GM21360 (cell line): ENCODE data around the gene ISX.
"Not testable (repeated sequence)": the region's sequence is repeated elsewhere in the genome, so short reads cannot be mapped to it uniquely, and the experiment has no call there.

ENCODE experiments used
- ATAC-seq: cut with Tn5 transposase; IDR thresholded peaks from one replicate; pipeline ENCODE4 v1.9.1; 2021; ENCODE audit warnings: mild to moderate bottlenecking, moderate library complexity; ENCODE audit not compliant: unreplicated experiment

Gene ISX

DNA sequence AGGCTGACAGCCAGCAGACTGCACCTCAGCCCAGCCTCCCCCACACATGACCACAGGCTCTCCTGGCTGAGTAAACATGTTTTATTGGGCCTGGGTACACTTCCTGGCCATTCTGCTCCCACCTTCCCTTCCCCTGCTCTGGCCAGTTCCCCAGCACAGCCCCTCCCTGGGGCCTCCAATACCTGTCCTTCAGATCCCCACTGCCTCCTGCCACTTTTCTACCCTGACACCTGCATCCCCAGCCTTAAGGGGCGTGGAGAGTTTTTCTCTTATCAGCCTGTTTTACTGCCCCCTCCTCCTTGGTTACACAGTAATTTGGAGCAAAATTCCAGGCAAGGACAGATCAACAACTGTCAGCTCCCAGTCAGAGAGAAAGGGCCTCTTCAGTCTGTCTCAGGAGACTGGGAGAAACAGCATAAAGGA lies at the start of gene ISX:
Gene ISX (plus strand): TSS at position 363 of the 423 bp plus-strand sequence. CDS start 930 bp downstream, outside the sequence.
- ATAC-seq: no peak

DNA sequence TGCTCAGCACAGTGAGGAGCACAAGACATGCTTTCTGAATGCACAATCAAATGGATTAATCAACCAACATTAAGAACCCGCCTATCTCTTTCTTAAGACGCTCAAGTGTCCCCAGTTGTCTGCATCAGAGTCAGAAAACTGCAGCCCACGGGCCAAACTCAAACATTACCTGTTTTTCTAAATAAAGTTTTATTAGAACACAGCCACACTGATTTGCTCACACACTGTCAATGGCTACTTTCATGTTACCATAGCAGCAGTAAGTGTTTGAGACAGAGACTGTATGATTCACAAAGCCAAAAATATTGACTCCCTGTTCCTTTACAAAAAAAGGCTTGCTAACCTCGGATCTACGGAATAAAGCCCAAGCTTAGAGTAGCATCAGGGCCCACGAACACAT lies 49.0 kb upstream of the ISX start:
- no peak for ATAC-seq

DNA sequence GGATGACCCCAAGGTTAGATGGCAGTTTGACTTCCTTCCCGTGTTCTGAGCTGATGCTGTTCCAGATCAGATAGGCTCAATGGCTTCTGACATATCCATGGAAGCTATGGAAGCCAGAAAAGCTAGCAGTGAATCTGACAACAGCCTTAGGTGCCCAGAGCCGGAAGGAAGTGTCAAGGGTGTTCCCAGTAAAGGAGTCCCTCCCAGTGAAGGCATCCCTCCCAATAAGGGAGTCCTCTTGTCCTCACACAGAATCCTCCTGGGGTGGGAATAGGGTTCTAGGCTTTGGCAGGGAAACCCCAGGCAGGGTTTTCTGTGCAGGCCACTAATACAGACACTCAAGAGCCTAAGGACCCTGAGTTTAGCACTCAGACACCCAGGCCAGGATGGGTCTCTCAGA lies 47.0 kb upstream of the ISX start:
- no peak for ATAC-seq

DNA sequence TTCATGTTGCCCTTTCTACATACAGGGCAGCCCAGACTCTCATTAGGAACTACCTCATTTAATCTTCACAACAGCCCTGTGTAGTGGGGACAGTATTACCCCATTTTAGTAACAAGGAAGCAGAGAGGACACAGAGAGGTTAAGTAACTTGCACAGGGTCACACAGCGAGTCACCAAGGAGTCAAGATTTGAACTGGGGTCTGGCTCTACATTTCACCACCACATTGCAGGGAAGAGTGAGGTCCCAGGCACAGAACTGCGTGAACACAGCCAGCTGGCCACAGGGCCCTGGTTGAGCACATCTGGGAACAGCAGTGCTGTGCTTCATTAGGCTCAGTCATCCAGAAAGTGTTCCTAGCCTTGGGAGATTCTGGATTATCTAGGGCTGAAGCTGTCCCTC lies 45.4 kb upstream of the ISX start:
- no peak for ATAC-seq

DNA sequence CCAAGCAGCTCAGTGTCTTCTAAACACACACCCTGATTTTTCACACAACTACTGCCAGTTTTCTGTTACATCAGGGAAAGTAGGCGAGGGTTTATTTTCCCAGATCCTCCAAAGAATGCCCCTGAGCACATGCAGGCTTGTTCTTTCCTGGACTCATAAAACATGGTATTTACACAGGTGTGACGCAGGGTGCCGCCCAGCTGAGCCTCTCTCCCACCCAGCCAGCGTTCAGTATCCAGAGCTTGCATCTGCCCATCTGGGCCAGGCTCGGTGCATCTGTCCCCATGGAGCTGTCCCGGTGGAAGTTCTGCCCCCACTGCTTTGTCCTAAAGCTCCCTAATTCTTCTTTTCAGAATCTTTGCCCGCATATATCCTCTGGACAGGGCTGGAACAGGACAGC lies 44.8 kb upstream of the ISX start:
- ATAC-seq: no peak

DNA sequence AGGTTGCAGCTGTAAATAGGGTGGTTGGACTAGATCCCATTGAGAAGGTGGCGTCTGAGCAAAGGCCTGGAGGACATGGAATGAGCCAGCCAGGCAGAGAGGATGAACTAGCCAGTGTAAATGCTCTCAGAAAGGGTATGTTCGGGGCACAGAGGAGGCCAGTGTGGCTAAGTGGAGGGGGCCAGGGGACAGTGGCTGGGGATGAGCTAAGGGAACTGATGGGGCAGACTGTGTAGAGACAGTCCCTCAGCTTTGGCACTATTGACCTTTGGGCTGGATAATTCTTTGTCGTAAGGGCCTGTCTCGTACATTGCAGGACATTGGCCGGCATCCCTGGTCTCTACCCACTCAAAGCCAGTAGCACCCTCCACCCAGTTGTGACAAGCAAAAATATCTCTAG lies 43.7 kb upstream of the ISX start:
- ATAC-seq: no peak

DNA sequence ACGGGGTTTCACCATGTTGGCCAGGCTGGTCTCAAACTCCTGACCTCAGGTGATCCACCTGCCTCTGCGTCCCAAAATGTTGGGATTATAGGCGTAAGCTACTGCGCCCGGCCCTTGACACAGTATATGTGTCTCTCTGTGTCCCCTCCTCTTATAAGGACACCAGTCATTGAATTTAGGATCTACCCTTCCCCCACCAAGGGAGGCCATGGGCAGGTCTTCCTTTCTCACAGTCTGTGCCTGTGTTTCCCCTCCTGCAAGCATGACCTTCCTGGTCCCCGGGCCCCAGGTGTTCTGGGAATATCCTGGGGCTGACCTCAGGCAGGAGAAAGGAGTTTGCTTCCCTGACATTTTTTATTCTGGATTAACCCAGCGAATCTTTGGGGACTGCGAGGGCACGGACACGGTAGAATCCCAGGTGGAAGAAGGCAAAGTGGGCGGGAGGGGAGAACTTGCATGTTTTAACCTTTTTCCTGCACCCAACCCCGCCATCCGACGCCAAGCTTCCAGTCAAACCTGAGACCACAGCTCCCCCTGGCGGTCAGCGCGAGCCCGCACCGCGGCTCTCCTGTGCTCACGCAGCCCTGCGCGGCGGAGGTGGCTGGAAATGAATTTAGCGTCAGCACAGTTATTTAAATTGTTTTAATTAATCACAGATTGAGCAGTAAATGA lies 42.1 kb upstream of the ISX start:
- ATAC-seq: no peak

DNA sequence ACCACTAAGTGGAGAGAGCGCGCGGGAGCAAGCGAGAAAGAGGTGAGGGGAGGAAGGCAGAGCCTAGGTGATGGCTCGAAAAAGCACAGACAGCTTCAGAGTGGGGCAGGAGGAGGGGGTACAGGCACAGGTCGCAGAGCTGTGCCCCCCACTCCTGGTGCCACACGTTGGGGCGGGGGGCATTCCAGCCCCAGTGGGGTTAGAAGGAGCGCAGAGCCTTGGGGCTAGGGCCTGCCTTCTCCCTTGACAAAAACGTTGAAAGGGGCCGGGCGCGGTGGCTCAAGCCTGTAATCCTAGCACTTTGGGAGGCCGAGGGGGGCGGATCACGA lies 41.6 kb upstream of the ISX start:
- ATAC-seq: no peak

DNA sequence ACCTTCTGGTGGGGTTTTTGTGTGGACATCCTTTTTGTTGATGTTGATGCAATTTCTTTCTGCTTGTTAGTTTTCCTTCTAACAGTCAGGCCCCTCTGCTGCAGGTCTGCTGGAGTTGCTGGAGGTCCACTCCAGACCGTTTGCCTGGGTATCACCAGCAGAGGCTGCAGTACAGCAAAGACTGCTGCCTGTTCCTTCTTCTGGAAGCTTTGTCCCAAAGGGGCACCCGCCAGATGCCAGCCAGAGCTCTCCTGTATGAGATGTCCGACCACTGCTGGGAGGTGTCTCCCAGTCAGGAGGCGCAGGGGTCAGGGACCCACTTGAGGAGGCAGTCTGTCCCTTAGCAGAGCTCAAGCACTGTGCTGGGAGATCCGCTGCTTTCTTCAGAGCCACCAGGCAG lies 35.8 kb upstream of the ISX start:
- not testable (repeated sequence) for ATAC-seq

DNA sequence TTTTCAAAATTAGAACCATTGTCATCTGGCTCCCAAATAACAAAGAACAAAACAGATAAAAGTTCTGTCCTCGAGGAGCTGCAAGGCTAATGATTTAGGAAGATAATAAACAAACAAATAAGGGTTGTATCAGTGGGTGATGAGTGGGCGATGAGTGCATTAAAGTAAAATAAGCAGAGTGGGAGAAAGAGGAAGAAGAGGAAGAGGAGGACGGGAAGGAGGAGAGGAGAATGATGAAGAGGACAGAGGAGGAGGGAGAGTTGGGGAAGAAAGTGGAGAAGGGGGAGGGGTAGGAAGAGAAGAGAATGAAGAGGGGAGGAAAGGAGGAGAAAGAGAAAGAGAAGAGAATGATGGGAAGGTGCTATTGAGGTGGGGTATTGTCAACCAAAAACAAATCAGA lies 33.4 kb upstream of the ISX start:
- ATAC-seq: no peak

DNA sequence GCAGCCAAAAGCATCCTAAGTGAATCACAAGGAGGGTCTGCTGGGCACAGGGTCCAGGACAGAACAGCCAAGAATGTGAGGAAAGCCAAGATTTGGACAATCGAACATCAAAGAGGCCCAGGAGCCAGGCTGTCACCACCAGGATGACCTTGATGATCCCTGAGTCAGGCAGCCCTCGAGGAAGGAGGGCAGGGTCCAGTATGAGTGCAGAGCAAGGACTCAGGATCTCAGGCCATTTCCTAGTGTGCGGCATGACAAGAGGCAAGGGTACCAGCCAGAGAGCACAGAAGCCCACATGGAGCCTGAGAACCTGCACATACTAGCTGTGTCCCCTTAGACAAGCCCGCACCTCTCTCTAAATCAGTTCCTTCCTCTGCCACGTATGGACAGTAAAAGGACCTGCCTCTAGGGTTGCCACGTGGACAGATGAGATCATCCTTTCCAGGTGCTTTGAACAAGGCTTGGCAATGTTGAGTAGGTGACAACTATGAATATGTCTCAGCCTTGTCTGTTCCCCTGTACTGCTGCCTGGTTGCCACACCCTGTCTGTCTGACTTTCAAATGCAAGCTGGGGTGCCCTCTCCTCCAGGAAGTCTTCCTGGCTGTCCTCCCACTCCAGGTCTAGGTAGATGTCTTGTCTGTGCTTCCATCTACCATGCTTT lies 32.2 kb upstream of the ISX start:
- ATAC-seq: no peak

DNA sequence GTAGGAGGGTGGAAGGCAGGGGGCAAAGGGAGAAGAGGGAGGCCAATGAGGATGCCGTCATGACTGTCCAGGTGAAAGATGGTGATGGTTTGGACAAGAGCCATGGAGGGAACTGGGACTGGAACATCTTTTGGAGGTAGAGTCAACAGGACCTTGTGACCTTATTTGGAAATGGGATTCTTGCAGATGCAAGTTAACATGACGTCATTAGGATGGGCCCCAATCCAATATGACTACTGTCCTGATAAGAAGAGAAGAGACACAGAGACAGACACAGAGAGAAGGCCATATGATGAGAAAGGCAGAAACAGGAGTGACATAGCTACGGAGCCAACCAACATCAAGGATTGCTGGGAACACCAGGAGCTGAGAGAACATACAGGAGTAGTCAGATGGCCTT lies 31.0 kb upstream of the ISX start:
- ATAC-seq: no peak

DNA sequence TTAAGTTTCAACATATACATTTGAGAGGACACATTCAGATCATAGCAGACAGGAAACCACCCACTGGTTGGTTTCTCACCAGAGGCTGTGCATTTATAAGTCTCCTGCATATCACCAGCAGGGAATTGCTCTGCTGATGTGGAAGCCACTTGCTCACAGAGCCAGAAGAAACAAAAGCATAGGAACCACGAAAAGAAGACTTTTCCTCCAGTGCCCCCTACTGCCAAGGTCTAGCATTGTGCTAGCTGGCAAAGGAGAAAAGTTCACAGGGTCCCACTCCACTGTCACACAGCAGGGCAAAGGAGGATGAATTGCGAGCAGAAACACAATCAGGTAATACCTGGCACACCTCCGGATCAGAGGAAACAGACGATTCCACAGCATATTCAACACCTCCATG lies 28.9 kb upstream of the ISX start:
- ATAC-seq: no peak

DNA sequence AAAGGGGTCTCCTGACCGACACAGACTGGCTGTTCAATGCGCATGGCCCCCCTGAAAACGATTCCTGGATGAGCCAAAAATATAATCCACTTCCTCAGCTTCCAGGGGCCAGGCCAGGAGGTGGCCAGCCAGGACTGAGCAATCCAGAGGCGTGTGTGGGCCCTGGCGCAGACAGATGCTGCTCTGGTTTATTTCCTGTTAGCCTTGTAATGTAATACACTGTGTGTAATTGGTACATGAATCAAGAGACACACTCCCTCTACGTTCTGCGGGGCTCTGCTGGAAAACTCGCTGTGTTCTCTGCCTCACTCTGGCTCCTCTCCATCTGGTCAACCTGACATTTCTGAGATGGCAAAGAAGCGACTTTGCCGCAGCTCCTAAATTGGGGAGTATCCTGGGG lies 26.3 kb upstream of the ISX start:
- ATAC-seq: no peak

DNA sequence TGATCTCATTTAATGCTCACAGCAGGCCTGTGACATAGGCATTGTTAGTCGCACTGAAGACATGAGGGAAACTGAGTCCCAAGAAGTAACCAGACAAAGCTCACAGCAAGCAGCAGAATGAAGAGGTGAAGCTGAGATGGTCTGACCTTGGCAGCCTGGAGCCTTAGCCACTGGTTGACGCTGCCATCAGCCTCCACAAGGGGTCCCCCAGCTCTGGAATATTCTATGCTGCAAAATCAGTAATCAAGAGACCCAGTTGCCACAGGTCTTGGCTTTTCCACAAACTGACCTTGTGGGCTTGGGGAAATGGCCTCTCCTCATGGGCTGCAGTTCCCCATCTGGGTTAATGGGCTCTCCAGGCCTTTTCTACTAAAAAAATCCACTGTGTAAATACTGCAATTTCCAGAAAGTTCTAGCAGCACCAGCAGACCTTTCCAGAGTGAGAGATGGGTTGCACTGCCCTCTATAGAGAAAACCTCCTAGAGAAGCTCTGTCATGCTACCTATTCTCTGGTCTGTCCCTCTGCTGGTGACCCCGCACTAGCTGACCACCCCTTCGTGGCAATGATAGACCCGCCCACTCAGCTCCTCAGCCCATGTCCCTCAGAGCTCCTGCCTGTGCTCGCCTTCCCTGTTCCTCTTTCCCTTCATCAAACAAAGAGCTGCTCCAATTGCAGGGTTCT lies 22.6 kb upstream of the ISX start:
- no peak for ATAC-seq

DNA sequence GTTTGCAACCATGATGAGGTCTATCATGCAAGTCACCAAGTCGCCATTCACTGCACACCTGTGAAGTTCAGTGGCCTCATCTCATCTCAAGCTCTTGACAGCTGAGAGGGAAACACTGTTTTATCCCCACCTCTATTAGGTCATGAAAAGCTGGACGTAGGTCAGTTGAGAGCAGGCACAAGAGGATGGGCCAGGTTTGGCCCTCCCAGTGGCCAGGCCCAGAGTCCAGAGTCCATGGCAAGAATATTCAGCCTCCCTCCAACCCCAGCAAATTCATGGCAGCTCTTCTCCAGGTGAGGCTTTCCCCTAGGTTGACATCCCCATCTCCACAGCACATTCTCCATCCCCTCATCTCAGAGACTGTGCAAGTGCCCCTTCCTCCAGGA lies 22.0 kb upstream of the ISX start:
- ATAC-seq: no peak

DNA sequence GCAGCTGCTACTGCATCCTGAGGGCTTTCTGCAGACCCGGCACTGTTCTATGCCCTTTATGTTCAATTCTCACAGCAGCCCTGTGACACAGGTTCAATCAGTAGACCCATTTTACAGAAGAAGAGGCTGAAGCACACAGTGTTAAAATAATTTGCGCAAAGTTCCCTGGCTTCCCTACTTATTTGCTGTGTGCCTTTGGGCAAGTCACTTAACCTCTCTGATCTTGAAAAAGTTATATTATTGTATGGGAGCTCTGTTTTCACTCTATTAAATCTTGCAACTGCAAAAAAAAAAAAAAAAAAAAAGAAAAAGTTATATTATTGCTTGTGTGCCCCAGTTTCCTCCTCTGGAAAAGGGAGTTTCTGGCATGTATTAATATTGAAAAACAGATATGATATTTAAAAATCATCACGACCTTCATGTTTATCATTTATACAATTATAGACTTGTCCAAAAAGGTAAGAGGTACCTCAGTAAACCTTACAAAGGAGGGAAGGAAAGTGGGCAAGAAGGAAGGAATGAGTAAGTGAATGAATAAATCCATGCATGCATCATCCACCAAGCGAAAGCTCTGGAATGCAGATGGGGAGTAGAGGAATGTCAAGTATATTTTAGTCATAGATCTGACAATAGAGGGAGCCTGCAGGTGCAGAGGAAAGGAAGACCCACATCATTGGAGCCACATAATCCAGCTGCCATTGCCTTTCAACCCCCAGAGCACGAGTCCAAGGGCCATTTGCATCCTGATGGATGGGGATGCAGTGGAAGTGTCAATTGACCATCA lies 21.2 kb upstream of the ISX start:
- ATAC-seq: no peak

DNA sequence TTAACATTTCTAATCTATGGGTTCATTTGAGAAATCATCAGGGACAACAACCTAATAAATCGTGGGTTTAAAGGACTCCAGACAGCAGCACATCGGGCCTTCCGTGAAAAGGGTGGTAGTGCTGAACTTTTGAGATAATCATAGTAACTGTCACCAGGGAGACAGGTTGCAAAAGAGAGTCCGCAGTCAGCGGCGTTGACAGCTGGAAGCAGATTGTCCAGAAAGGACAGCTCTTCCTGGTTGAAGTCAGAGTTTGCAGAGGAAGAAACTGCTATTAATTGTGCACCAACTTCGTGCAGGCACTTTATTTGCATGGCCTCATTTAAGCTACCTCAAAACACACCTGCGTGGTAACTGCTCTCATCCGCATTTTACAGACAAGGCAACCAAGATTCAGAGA lies 20.5 kb upstream of the ISX start:
- no peak for ATAC-seq

DNA sequence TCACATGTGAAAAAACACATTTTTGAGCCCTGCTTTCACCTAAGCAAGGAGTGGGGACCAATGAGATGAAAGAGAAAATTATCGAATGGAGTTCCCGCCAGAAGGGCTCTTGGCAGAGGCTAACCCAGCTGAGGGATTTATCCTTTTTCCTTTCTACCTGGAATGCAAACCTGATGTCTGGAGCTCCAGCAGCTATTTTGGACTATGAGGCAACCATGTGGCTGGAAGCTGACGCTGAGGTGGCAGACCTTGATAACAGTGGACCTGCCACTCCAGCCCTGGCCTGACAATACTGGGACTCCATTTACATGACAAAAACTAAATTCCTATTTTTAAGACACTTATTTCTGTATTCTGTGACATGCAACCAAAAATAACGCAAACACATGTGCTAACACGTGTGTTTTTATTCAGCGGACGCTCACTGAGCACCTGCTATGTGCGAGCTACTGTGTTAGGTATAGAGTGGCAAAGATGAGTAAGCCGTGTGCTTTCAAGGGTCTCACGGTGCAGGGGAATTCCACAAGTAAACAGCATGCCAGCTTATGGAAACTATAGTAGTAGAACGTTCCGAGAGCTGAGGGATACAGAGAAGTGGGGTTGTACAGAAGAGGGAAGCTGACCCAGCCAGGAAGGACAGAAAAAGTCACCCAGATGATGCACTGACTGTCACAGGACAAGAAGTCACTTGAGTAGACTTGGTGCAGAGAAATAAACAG lies 19.1 kb upstream of the ISX start:
- no peak for ATAC-seq

DNA sequence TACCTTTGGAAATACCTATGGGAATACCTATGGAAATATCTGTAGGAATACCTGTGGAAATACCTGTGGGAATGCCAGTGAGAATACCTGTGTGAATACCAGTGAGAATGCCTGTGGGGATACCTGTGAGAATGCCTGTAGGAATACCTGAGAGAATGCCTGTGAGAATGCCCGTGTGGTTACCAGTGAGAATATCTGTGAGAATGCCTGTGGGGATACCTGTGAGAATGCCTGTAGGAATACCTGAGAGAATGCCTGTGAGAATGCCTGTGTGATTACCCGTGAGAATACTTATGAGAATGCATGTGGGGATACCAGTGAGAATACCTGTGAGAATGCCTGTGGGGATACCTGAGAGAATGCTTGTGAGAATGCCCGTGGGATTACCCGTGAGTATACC lies 15.9 kb upstream of the ISX start:
- not testable (repeated sequence) for ATAC-seq

DNA sequence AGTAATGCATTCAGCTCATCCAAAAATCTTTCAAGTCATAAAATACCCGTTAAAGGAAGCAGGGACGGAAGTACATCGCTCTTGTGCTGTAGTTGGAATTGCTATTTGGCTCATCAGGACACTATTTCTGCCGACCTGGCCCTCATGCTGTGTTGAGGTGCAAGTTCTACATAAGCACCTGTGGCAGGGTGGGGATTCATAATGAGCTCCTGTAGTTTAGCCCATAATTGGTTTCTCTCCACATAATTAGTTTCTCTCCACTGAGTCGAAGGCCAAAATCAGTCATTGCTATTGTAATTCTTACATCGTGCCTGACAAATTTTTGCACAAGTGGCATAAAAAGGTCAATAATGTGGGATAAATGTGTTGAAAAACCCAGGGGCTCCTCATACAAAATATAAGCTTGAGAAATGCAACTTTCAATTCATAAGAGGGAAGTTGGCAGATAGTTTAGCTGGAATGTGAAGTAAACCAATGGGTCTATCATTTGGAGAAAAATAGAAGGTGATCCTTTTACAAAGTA lies 14.9 kb upstream of the ISX start:
- no peak for ATAC-seq
